NCI-H748 (cell line): Measurements from ENCODE around the gene E2F4.

Source experiments
- DNase-seq: peaks from one replicate; lab custom pipeline; 2025; ENCODE audit not compliant: unreplicated experiment; lab: John Stamatoyannopoulos, UW

The E2F4 gene

DNA sequence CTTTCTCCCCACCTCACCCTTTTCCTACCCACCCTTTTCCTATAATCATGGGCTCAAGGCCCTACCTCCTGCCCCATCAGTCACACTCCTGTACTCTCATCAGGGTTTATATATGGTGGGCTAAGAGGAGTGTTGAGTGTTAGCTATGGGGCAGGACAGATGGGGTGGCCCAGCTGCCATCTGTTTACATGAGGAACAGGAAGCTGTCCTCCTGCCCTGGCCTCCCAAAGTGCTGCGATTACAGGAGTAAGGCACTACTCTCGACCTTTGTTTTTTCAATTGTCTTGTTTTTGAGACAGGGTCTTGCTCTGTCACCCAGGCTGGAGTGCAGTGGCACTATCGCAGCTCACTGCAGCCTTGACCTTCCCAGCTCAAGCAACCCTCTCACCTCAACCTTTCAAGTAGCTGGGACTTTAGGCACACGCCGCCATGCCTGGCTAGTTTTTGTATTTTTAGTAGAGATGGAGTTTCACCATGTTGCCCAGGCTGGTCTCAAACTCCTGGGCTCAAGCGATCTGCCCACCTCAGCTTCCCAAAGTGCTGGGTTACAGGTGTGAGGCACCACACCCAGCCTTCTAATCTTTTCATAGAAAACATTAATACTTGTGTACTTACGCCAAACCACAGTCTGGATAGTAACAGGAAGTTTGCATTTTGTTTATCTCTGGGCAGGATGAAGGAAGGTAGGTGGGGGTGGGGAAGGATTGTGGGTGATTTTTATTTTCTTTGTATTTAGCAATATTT, 33.9 kb upstream of the E2F4 start:
- DNase-seq: no peak

DNA sequence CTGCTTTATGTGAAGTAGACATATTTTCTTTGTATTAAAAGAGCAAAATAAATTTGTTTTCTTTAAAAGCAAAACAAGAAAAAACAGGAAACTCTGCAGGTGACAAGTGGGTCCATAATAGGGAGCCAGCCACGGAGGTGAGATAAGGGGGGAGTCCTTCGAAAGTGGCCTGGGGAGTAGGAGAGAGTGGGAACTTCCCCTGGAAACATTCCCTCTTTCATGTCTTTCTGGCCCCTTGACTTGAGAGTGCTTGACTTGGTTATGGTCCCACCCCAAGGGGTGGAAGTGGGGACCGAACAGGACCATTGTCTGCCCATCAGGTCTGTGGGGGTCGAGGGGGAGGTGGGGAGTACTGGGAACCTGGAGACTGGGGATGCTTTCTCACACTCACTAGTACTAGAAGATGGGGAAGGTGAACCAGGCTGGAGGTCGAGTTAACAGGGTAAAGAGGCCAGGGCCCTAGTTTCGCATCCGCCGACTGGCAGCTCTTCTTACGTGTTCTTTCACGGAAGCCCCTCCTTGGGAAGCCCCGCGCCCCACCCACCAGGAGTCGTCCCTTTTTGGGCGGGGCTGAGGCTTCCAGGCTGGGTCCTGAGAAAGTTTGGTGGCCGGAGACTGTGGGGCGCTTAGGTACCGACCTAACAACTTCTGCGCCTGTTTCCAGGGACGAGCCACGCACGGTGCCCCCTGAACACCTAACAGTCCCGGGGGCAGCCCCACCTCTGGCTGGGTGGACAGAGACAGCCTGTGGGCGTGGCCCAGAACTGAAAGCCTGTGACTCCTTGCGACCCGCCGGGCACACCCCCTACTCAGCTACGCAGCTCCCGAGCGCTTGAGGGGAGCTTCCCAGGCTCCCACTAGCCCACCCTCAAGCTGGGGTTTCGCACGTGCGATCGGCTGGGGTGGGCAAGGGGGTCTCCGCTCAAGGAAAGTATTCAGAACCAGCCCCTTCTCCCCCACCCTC, 33.0 kb upstream of the E2F4 start:
- peak; percentile 51 for DNase-seq

- no peak for DNase-seq
These were observed 30.3 kb upstream of the E2F4 start for GRCh38 chr16:67161595-67162058.

DNA sequence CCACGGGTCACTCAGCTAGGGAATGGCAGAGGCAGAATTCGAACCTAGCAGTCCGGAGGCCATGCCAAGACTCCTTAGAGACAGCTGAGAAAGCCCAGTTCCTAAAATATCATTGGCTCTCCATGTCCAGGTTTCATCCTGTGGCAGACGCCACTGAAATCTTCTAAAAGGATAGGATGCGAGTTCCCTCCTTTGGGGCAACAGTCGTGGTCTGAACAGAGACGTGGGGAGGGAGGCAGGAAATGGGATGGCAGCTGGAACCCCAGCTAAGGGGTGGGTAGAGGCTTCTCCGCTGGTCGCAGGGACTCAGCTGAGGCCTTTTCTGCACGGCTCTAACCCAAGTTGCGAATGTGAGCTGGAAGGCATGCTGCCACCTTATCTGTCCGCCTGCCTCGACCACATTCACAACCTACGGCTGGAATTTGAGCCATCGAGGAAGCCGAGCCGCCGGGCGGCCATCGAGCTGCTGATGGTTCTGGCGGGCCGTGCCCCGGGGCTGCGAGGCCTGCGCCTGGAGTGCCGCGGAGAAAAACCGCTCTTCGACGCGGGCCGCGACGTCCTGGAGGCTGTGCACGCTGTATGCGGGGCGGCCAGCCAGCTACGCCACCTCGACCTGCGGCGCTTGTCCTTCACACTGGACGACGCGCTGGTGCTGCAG, 29.3 kb upstream of the E2F4 start:
- no peak for DNase-seq

DNA sequence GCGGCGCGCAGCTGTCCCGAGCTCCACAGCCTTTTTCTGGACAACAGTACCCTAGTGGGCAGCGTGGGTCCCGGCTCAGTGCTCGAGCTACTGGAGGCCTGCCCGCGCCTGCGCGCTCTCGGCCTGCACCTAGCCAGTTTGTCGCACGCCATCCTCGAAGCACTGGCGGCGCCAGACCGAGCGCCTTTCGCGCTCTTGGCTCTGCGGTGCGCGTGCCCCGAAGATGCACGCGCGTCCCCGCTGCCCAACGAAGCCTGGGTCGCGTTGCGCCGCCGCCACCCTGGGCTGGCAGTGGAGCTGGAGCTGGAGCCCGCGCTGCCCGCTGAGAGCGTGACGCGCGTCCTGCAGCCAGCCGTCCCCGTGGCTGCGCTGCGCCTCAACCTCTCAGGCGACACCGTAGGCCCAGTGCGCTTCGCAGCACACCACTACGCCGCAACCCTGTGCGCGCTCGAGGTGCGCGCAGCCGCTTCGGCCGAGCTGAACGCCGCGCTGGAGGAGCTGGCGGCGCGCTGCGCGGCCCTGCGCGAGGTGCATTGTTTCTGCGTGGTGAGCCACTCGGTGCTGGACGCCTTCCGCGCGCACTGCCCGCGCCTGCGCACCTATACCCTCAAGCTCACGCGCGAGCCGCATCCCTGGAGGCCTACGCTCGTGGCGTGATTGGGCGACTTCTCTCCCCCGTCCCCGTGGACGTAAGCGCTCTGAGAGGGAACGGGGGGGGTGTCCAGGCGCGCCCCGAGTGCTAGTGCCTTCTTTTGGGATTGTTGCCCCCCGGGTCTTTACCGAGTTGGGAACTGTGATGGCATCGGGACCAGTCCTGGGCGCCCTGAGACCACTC, 28.6 kb upstream of the E2F4 start:
- DNase-seq: peak; percentile 93

DNA sequence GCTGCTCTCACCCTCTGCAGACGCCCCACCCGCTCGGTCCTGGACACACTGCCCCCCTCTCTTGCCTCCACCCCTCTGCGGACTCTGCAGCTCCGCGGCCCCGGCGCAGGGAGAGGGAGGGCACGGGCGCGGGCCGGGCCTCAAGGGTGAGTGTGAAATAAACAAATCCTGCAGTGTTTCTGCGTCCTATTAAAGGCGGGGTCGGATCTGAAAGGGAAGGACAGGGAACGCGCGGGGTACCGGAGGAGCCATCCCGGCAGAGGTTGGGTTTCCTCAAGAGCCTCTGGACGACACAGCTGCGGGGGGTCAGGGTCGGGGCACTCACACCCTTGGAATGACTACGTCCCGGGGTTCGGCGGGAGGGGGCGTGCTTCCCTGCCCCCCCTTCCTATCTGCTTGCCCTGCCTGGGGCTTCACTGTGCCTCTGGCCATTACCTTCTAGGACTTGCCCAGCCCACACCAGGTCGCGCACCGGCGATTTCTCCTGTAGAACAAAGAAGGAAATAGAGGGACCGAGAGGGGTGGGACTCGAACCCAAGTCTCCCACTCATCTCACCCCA, 27.9 kb upstream of the E2F4 start:
- DNase-seq: peak; percentile 62

DNA sequence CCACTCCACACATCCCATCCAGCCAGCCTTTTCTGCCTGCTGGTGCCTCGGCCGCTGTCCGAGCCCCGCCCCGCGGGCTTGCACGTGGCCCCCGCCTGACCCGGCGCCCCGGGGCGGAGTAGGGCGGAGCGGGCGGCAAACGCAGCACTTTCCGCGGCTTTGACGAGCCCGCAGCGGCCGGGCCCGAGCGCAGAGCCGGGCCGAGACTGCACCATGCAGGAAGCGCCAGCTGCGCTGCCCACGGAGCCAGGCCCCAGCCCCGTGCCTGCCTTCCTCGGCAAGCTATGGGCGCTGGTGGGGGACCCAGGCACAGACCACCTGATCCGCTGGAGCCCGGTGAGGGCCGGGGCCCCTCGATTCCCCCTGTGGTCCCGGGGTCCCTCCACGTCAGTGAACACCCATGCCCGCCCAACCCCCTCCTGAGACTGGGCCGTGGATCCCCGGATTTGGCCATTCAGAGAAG, 27.3 kb upstream of the E2F4 start, which contains the start of gene HSF4:
Gene HSF4 (plus strand): TSS at position 147 of the 463 bp plus-strand sequence. CDS start 67 bp downstream, at position 214.
- peak; percentile 50 for DNase-seq

DNA sequence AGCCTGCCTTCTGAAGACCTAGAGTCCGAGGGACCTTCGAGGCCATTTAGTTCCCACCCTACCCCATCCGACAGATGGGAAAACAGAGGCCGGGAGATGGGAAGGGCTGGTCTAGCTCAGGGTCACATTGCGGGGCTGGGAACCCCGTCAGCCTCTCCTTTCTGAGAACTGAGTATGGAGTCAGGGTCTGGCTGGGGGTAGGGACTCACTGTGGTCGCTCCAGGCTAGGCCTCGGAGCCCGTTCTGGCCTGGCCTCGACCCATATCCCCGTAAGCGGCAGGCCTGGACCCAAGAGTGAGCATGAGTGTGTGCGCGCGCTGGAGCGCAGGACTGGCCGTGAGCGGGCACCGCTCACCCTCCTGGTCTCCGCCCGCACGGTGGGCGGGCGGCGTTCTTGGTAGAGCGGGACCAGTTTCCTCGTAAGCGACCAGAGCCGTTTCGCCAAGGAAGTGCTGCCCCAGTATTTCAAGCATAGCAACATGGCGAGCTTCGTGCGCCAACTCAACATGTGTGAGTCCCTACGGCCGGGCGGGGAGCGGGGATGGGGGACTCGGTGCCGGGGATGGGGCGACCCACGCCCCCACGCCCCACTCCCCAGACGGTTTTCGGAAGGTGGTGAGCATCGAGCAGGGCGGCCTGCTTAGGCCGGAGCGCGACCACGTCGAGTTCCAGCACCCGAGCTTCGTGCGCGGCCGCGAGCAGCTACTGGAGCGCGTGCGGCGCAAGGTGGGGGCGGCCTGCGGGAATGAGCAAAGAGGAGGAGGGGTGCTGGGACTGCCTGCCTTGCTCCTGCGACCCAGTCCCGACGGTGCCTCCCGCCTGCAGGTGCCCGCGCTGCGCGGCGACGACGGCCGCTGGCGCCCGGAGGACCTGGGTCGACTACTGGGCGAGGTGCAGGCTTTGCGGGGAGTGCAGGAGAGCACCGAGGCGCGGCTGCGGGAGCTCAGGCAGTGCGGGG, 26.6 kb upstream of the E2F4 start:
- DNase-seq: no peak

GRCh38 chr16:67166110-67166547, 25.8 kb upstream of the E2F4 start:
- DNase-seq: no peak

DNA sequence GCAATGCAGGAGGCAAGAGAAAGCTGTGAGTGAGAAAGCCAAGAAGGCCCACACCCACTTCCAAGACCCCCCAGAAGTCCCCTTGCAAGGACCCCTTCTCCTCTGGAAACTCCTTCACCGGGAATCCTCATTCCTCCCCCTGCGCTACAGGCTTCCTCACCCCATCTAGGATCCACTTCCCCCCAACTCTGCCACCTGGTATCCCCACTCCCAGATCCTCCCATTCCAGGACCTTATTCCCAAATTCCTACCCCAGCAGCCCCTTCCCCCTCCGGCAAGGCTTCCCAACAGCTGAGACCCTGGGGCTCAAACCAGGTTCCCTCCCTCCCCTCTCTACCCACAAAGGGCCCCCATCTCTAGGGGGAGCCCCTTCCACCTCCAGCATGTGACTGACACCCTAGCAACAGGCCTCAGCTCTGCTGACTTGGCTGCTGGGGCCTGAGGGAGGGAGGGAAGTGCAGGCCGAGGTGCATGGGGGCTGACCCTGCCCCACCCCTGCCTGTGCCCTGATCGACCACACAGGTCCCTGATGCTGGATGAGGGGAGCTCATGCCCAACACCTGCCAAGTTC, 25.3 kb upstream of the E2F4 start:
- DNase-seq: no peak

DNA sequence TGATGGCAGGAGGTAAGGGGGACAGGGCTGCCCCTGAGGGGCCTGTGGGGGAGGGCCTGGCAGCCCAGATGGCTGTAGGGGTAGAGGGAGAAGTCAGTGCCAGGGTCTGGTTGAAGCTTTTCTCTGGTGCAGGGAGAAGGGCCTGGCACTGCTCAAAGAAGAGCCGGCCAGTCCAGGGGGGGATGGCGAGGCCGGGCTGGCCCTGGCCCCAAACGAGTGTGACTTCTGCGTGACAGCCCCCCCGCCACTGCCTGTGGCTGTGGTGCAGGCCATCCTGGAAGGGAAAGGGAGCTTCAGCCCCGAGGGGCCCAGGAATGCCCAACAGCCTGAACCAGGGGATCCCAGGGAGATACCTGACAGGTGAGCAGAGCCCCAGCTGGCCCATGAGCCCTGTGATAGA, 24.4 kb upstream of the E2F4 start:
- DNase-seq: no peak

DNA sequence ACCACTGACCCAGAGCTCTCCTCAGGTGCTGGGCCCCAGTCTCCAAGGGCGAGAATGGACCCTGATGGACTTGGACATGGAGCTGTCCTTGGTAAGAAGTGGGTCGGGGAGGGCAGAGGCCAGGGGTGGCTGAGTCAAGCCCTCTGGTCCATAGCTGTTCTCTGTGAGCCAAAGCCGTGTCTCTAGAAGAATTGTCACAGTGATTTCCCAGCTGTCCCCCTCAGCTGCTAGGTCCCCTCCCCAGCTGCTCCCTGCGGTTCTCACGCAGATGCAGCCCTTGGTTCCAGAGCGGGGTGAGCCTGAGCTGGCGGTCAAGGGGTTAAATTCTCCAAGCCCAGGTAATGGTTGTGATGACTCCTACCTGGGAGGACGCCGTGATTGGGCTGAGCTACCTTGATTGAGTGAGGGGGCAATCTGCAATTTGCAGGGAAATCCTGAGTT, 22.9 kb upstream of the E2F4 start:
- DNase-seq: no peak

- peak; percentile 66 for DNase-seq
These were observed 22.2 kb upstream of the E2F4 start for GRCh38 chr16:67169642-67170167.

GRCh38 chr16:67170168-67170948, 21.6 kb upstream of the E2F4 start, which contains the start of gene NOL3:
NOL3 (plus strand) TSS chr16:67170538.
- DNase-seq: peak; percentile 73

DNA sequence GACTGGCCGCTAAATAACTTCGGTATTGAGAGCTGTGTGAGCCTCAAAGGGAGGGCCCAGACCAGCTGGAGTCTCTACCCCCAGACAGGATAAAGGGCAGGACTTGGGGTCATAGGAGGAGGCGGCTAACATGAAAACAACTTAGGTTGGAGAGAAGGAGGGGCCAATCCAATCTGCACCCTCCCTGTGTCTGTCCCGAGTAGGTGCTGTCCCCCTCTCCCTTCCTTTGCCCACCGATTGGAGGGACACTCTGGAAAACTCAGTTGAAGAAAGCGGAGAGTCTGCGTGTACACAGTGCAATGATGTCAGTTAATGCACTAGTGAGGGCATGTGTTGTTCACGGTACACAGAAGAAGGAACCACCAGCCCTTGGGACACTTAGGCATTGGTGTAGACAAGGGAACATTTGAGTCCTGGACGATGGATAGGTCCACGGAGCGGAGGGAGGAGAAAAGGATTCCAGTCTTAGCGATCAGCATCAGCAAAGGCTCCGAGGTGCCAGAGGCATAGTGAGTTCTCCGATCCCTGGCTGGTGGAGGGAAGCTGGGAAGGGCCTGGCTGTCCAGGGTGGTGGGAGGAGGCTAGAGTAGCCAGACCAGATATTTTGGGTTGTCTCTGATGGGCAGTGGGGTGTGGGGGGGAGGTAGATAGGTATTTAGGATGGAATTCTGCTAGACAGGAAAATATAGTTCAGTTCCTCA, 20.9 kb upstream of the E2F4 start:
- peak; percentile 4 for DNase-seq

- no peak for DNase-seq
These were observed 18.6 kb upstream of the E2F4 start for GRCh38 chr16:67173323-67173722.
